Measurements from ENCODE around the gene GSE1.

DNA sequence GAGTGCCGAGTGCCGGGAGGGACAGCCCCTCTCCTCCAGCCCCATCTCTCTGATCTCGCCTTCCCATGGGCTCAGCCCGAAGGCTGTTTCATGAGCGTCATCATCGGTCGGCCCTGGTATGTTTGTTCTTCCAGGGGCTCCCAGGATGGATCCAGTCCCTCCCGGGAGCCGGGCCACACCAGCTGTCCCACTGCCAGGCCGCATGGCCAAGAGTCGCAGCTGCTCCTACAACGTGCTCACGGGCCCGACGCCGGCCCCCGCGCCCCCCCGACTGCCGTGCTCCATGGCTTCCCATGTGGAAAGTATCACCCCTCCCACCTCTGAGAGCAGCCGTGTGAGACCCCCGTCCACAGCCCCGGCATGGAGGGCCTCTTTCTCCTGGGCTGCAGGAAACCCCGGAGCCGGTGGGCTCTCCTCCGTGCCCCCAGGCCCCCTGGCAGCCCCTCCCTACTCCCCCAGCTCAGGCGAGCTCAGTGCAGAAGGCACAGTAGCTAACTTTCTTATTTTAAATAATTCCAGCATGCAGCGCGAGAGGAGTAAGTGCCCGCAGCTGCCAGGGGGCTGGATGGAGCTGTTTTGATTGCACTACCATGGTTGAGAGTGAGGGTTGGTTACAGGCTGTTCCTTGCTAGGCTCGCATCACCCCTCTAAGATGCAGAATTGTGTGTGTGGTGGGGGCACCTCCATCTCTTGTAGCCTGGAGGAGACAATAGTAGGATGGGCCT lies 26.6 kb upstream of the GSE1 start:
- no peak for TF ChIP-seq KLF9 (tag by site-specific recombination; IDR thresholded peaks at IDR 0.05; ENCODE audit: low read depth)
- TF ChIP-seq ZNF24 (tag by site-specific recombination; IDR thresholded peaks at IDR 0.05), result no peak
- no peak for TF ChIP-seq ZNF670 (tag by site-specific recombination; IDR thresholded peaks at IDR 0.05; ENCODE audit: low read depth)
- TF ChIP-seq ZNF274 (IDR thresholded peaks at IDR 0.05; ENCODE audit: low read length), result no peak
- no peak for TF ChIP-seq ZNF274 (tag by site-specific recombination; IDR thresholded peaks at IDR 0.05; ENCODE audit: borderline replicate concordance)
- TF ChIP-seq ZNF174 (tag by site-specific recombination; IDR thresholded peaks at IDR 0.05), result no peak
- no peak for TF ChIP-seq ZNF548 (tag by site-specific recombination; IDR thresholded peaks at IDR 0.05)
- no peak for TF ChIP-seq ZNF600 (tag by site-specific recombination; IDR thresholded peaks at IDR 0.05)
- no peak for TF ChIP-seq PBX3 (CRISPR knock-in tag; IDR thresholded peaks at IDR 0.05)
